Glutamatergic neuron (in vitro differentiated cells): ENCODE results near the gene KLRC2. TPM values are rescaled to one million over a fixed set of nuclear protein-coding genes. Genes with fewer than 3 reads are reported as not detected.
"Not testable (repeated sequence)": the region's sequence is repeated elsewhere in the genome, so short reads cannot be mapped to it uniquely, and the experiment has no call there.

Experiments
- DNase-seq: peaks from one replicate; pipeline ENCODE4 v3.0.0; 2022
- H3K27ac Mint-ChIP-seq: one replicate; pipeline ENCODE4 v1.8.0; 2020; ENCODE audit warnings: mild to moderate bottlenecking, mixed read lengths, inconsistent platforms; ENCODE audit not compliant: unreplicated experiment
- H3K27me3 Mint-ChIP-seq: one replicate; pipeline ENCODE4 v1.8.0; 2020; ENCODE audit warnings: mild to moderate bottlenecking, moderate library complexity, mixed read lengths, inconsistent platforms; ENCODE audit not compliant: unreplicated experiment
- H3K36me3 Mint-ChIP-seq: one replicate; pipeline ENCODE4 v1.8.0; 2020; ENCODE audit warnings: mild to moderate bottlenecking, mixed read lengths, inconsistent platforms; ENCODE audit not compliant: unreplicated experiment
- H3K4me1 Mint-ChIP-seq: one replicate; pipeline ENCODE4 v1.8.0; 2020; ENCODE audit warnings: mild to moderate bottlenecking, low read depth, mixed read lengths, inconsistent platforms; ENCODE audit not compliant: unreplicated experiment
- H3K4me3 Mint-ChIP-seq: one replicate; pipeline ENCODE4 v1.8.0; 2020; ENCODE audit warnings: mild to moderate bottlenecking, mixed read lengths, inconsistent platforms; ENCODE audit not compliant: unreplicated experiment
- H3K9me3 Mint-ChIP-seq: one replicate; pipeline ENCODE4 v1.8.0; 2020; ENCODE audit warnings: mild to moderate bottlenecking, moderate library complexity, mixed read lengths, inconsistent platforms; ENCODE audit not compliant: unreplicated experiment
- CTCF ChIP-seq: fragments of 200-600 bp; sonication (generic); IDR thresholded peaks from one replicate; pipeline ENCODE4 v1.5.0; 2021; ENCODE audit not compliant: partially characterized antibody, unreplicated experiment
- total RNA-seq: library from RNA; stranded (reverse); fragmentation: NEBNext Ultra II Directional; extraction: Animal tissue kit (Norgen Biotek cat#: 25700); gene quantifications from one replicate; pipeline ENCODE4 v1.2.1, GENCODE V29; 2021; ENCODE audit not compliant: unreplicated experiment

The KLRC2 gene
- total RNA-seq, 1 donor from 2014 or later = not detected

GRCh38 chr12:10405294-10405693 lies 30.5 kb downstream of the KLRC2 start:
- Mint-ChIP-seq H3K4me3 (no peak overlapping the region), H3K36me3 (no peaks in the 10 kb centered on the region), H3K9me3 (no peaks in the 10 kb centered on the region), H3K4me1 (no peaks in the 10 kb centered on the region), H3K27me3 (no peaks in the 10 kb centered on the region), H3K27ac (no peak overlapping the region)
- TF ChIP-seq CTCF = no peak
- DNase-seq = no peak

GRCh38 chr12:10404798-10405197 lies 31.0 kb downstream of the KLRC2 start:
- no peaks in the 10 kb centered on the region for H3K4me1 Mint-ChIP-seq
- DNase-seq = no peak
- H3K4me3 Mint-ChIP-seq = no peak overlapping the region
- no peaks in the 10 kb centered on the region for H3K36me3 Mint-ChIP-seq
- no peaks in the 10 kb centered on the region for H3K27me3 Mint-ChIP-seq
- no peaks in the 10 kb centered on the region for H3K9me3 Mint-ChIP-seq
- H3K27ac Mint-ChIP-seq = no peak overlapping the region
- TF ChIP-seq CTCF = no peak

GRCh38 chr12:10400829-10401228 lies 35.0 kb downstream of the KLRC2 start:
- Mint-ChIP-seq H3K4me1 (no peaks in the 10 kb centered on the region), H3K36me3 (no peaks in the 10 kb centered on the region), H3K4me3 (no peak overlapping the region), H3K9me3 (no peaks in the 10 kb centered on the region), H3K27ac (no peak overlapping the region), H3K27me3 (no peaks in the 10 kb centered on the region)
- no peak for TF ChIP-seq CTCF
- no peak for DNase-seq

GRCh38 chr12:10398168-10398567 lies 37.6 kb downstream of the KLRC2 start:
- Mint-ChIP-seq H3K4me1 (no peaks in the 10 kb centered on the region), H3K27ac (no peak overlapping the region), H3K9me3 (no peaks in the 10 kb centered on the region), H3K27me3 (no peaks in the 10 kb centered on the region), H3K4me3 (no peak overlapping the region), H3K36me3 (no peaks in the 10 kb centered on the region)
- no peak for DNase-seq
- no peak for TF ChIP-seq CTCF

- no peak overlapping the region for H3K27ac Mint-ChIP-seq
- no peaks in the 10 kb centered on the region for H3K9me3 Mint-ChIP-seq
- no peaks in the 10 kb centered on the region for H3K36me3 Mint-ChIP-seq
- H3K27me3 Mint-ChIP-seq = no peaks in the 10 kb centered on the region
- no peaks in the 10 kb centered on the region for H3K4me1 Mint-ChIP-seq
- H3K4me3 Mint-ChIP-seq = no peak overlapping the region
- TF ChIP-seq CTCF = no peak
- DNase-seq = no peak
These were observed 38.5 kb downstream of the KLRC2 start for GRCh38 chr12:10397296-10397695.

GRCh38 chr12:10396176-10396575 lies 39.6 kb downstream of the KLRC2 start:
- not testable (repeated sequence) for H3K4me1 Mint-ChIP-seq, DNase-seq, H3K36me3 Mint-ChIP-seq, H3K27ac Mint-ChIP-seq, H3K4me3 Mint-ChIP-seq, H3K27me3 Mint-ChIP-seq, H3K9me3 Mint-ChIP-seq
